Right hindlimb (tissue), 1 donor: ENCODE results near the gene ARHGAP42.

ENCODE experiments used
- DNase-seq: peaks from one replicate; pipeline ENCODE4 v3.0.0-alpha.2; 2018

ARHGAP42 gene

GRCh38 chr11:100841711-100842407, 154.8 kb downstream of the ARHGAP42 start:
- DNase-seq: no peak

DNA sequence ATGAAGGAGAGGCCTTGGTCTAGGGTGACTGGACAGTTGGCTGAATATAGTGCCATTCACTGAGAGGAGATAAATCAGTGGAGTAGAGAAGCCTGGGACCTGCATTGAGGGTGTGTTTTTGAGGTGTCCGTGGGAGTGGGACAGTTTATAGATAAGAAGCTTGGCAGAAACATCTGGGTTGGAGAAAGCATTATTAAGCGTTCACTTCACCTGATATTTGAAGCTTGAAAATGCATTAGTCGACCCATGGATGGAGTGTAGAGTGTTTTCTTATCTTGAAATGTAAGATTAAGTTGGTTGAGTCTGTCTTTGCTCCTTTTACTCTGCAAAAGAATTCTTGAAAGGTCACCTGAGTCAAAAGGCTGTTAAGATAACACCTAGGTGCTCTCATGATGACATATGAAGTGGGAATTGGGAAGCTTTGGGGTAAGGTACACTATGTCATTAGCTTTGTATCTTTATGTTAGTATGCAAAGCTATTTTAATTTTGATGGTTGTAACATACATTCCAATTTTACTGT, 160.7 kb downstream of the ARHGAP42 start:
- DNase-seq: no peak

DNA sequence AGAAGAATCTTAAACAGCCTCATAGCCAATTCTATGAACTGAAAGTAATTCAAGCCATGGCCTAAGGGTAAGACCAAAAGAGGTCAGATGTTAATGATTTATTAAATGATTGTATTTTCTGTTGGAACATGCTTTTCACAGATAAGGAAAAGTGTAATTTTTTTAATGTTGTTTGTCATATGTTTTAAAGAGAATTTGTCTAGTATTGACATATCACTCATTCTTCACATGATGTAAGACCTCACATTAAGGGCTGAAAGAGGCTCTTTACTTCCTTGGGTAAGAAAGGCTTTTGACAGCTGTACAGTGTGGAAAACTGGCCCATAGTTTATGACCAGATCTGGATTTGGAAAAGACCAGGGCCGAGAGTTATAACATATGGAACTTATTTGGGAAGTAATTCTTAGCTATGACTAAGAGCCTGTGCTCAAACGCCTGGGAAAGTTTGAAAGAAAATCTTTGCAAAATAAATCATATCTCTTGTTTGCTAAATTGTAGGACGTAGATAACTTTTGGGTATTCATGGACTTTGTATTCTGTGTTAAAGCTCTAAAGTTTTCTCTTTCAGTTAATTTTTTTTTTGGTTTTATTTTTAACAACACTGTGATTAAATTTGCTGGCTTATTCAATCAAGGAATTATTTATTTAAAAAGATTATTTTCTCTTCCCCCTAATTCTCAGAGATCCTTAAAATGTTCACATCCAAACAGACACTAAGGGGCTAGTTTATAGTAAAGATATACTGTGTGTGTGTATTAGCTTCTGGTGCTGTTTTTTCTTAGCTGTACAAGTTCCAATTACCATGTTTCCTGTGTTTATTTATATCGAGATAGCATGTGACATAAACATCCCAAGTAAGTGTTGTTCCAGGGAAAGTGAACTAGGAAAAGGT, 162.2 kb downstream of the ARHGAP42 start:
- peak; percentile 51 for DNase-seq

- DNase-seq: no peak
These were observed 162.8 kb downstream of the ARHGAP42 start for GRCh38 chr11:100849901-100850235.

DNA sequence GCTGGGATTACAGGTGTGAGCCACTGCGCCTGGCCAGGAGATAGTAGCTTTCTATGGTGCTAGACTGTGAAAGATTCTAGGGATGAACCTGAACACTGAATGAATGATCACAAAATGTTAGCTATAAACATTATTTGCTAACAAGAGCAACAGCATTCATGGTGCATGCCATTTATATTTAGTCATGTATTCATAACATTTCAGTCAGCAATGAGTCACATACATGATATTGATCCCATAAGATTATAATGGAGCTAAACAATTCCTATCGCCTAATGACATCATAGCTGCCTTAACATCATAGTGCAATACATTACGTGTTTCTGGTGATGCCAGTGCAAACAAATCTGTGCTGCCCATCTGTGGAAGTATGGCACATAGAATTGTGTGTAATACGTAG, 164.1 kb downstream of the ARHGAP42 start:
- DNase-seq: no peak

DNA sequence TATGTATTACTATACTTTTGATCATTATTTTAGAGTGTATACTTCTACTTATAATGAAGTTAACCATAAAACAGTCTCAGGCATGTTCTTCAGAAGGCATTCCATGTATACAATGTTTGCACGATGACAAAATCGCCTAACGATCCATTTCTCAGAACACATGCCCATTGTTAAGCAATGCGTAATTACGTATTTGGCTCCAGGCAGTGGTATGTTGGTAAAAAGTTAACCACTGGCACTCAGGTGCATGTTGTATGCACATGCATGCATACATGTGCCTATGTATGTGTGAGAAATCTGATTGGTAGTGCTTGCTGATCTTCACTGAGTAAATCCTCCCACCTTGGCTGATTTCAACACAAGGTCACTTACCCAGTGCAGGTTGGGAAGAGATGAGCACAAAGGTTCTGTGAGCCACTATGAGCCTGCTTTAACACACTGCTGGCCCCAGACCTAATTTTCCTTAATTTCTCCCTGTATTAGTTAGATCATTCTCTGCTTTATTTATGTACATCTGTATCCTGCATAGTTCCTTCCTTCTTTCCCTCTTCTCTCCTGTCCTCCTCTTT, 164.6 kb downstream of the ARHGAP42 start:
- DNase-seq: no peak

GRCh38 chr11:100855466-100856067, 168.5 kb downstream of the ARHGAP42 start:
- no peak for DNase-seq

GRCh38 chr11:100857236-100858005, 170.3 kb downstream of the ARHGAP42 start:
- no peak for DNase-seq

GRCh38 chr11:100860318-100861155, 173.4 kb downstream of the ARHGAP42 start:
- no peak for DNase-seq

DNA sequence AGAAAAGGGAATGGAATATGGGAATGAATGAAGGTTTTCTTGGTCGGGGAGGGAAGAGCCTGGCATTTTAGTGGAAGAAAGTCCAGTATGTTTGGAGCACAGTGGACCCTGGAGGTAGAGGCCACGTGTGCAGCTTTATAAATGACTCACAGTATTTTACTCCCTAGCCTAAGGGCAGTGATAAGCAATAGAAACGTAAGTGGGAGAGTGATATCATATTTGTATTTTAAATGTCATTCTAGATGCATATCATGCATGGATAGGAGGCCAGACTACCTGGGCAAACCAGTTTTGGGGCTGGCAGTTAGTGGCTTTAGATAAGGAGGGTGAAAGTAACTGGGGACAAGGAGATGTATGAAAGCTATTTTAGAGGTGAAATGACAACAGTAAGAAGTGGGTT, 174.1 kb downstream of the ARHGAP42 start:
- DNase-seq: no peak

DNA sequence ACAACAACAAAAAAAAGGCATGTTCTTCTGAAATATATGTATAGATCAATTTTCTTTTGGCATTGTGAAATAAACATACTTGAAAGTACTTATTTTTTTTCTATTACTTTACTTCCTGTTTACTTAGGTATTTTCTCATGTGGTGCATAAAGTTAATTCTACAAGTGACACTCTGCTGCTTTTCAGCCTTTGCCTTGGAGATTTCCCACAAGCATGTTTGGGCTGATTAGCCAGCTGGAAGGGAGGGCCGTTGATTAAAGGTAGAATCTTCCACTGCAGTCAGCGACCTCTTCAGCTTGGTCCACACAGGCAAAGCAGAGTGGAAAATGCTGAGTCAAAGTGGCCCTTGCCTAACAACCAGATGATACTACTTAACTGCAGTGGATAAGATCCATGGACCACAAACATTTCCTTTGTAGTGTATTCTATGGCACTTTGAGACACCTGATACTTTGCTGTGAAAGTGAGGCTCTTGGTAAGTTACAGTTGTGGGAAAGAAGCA, 176.0 kb downstream of the ARHGAP42 start:
- DNase-seq: peak; percentile 48

GRCh38 chr11:100865443-100866065, 178.5 kb downstream of the ARHGAP42 start:
- DNase-seq: no peak

- DNase-seq: no peak
These were observed 179.4 kb downstream of the ARHGAP42 start for GRCh38 chr11:100866453-100866852.

GRCh38 chr11:100867606-100868005, 180.5 kb downstream of the ARHGAP42 start:
- no peak for DNase-seq

GRCh38 chr11:100869328-100869727, 182.2 kb downstream of the ARHGAP42 start:
- DNase-seq: no peak

GRCh38 chr11:100870138-100870537, 183.1 kb downstream of the ARHGAP42 start:
- DNase-seq: no peak

- DNase-seq: no peak
These were observed 186.1 kb downstream of the ARHGAP42 start for GRCh38 chr11:100872951-100873740.

- DNase-seq: no peak
These were observed 187.1 kb downstream of the ARHGAP42 start for GRCh38 chr11:100874203-100874602.

DNA sequence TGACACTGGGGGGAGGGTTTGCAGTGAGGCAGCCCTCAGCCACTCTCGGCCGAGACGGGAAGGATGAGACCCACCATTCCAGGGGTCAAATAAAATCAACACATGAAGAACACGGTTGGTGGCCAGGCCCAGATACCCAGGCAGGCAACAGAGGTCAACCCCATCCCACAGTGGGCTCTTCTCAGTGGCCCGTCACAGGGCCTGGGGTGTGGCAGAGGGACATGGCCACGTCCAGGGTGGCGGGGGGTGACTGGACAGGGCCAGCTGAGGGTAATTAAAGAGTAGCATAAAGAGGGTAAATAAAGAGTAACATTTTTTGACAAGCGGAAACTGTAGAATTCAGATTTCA, 188.4 kb downstream of the ARHGAP42 start:
- no peak for DNase-seq
